ENCODE data around the gene CCL18.

DNA sequence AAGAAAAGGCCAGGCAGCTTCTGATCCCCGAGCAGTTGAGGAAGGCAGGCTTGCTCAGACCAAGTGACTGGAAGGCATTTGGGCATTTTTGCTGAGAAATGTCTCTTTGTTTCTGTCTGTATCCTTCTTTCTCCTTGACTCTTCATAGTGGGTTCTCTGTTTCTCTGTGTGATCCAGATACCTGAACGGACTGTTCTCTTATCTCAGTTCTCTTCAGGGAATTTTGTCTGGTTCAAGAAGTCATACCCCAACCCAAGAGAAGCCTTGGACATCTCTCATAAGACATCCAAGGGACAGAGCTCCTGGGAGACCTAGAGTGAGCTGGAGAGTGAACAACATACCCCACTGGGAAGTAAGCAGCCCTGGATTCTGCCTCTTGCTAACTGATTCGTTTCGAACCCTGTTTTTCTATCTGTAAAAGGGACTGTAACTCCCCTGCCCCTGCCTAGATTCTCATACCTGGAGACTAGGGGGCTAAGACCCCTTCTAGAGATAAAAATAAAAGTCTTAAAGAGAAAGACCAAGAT lies 25.3 kb downstream of the CCL18 start:
- TF ChIP-seq, protein P1, sequence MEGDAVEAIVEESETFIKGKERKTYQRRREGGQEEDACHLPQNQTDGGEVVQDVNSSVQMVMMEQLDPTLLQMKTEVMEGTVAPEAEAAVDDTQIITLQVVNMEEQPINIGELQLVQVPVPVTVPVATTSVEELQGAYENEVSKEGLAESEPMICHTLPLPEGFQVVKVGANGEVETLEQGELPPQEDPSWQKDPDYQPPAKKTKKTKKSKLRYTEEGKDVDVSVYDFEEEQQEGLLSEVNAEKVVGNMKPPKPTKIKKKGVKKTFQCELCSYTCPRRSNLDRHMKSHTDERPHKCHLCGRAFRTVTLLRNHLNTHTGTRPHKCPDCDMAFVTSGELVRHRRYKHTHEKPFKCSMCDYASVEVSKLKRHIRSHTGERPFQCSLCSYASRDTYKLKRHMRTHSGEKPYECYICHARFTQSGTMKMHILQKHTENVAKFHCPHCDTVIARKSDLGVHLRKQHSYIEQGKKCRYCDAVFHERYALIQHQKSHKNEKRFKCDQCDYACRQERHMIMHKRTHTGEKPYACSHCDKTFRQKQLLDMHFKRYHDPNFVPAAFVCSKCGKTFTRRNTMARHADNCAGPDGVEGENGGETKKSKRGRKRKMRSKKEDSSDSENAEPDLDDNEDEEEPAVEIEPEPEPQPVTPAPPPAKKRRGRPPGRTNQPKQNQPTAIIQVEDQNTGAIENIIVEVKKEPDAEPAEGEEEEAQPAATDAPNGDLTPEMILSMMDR (IDR thresholded peaks at IDR 0.05; ENCODE audit: extremely low read depth in 1 of 2, insufficient read depth in 1 of 2, low read depth in 1 of 2, low read length in 2 of 2): no peak
- no peak for TF ChIP-seq JUN (IDR thresholded peaks at IDR 0.05; ENCODE audit: borderline replicate concordance, insufficient read depth, insufficient read length, low read depth)
- no peak for TF ChIP-seq POLR2A (IDR thresholded peaks at IDR 0.05; ENCODE audit: low read depth, low read length)
- TF ChIP-seq FOS (IDR thresholded peaks at IDR 0.05; ENCODE audit: borderline replicate concordance, insufficient read depth, low read length): no peak
- TF ChIP-seq, protein P2, sequence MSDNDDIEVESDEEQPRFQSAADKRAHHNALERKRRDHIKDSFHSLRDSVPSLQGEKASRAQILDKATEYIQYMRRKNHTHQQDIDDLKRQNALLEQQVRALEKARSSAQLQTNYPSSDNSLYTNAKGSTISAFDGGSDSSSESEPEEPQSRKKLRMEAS (IDR thresholded peaks at IDR 0.05; ENCODE audit: insufficient read depth, insufficient read length): no peak
